Upper lobe of left lung (tissue), 4 donors: Measurements from ENCODE around the gene SZT2.

ENCODE experiments used
- CTCF ChIP-seq, 6 experiments: fragments of 450-650 bp in 4 of 6; fragments of 200-600 bp in 2 of 6; sonication (generic) in 2 of 6; IDR thresholded peaks; one replicate each; pipeline ENCODE4 v1.5.1; 2016 to 2019; ENCODE audit warnings: antibody characterized with exemption in 6 of 6
- EP300 ChIP-seq, 4 donors: sonication (generic); formaldehyde crosslinking; IDR thresholded peaks; one replicate each; pipeline ENCODE4 v1.5.1; 2017; ENCODE audit warnings: antibody characterized with exemption in 4 of 4, control low read depth in 2 of 4
- POLR2A ChIP-seq, 4 donors: fragments of 450-650 bp; IDR thresholded peaks; one replicate each; pipeline ENCODE4 v1.5.1; 2016 to 2017; ENCODE audit warnings: antibody characterized with exemption in 4 of 4, mild to moderate bottlenecking in 2 of 4
- POLR2AphosphoS5 ChIP-seq, 2 donors: sonication (generic); formaldehyde crosslinking; IDR thresholded peaks; one replicate each; pipeline ENCODE4 v1.5.1; 2017; ENCODE audit warnings: antibody characterized with exemption in 2 of 2

- no peak for TF ChIP-seq CTCF (IDR thresholded peaks at IDR 0.05)
- TF ChIP-seq POLR2AphosphoS5 (IDR thresholded peaks at IDR 0.05): no peak
- TF ChIP-seq POLR2A (IDR thresholded peaks at IDR 0.05): no peak
- TF ChIP-seq EP300 (IDR thresholded peaks at IDR 0.05): no peak
Measured at GRCh38 chr1:43425045-43425444, 35.3 kb downstream of the SZT2 start.
